GM19351 (cell line): ENCODE measurements around the gene NRP2.

Experiments used
- ATAC-seq: cut with Tn5 transposase; IDR thresholded peaks from one replicate; pipeline ENCODE4 v1.9.1; 2021; ENCODE audit warnings: mild to moderate bottlenecking, moderate library complexity; ENCODE audit not compliant: unreplicated experiment

NRP2 gene

DNA sequence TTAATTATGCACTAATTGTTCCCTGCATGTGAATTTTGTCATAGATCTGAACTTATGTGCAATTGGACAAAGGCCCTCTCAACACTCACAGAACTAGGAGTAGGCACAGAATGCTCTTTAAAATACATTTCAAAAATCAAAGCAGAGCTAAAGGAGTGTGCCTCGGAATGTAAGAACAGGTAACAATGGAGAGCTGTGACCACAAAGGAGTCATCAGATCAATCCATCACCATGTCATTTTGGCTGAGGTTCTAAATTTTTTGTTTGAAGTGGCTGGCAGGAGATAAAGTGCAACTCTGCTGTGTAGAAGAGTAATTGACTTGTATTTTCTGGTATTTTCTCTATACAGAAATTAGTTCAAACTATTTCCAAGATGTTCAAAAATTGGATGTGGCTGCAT lies 155.4 kb downstream of the NRP2 start:
- ATAC-seq: no peak

DNA sequence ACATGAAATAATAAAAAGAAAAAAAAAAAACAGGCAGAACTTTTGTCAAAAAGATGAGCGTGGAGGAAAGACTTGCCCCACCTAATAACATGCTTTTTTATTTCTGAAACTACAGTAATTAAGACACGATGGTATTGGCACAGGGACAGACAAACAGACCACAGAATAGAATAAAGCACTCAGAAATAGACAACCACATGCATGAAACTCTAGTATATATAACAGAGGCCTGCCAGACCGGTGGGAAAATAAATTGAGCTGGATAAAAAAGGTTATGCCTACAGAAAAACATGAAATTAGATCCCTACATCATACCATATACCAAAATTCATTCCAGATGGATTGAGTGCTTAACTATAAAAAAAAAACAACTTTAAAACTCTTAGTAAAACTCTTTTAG lies 163.1 kb downstream of the NRP2 start:
- no peak for ATAC-seq
